Uterus (tissue), 4 donors: ENCODE measurements around the gene AFDN. TPM values are rescaled to one million over a fixed set of nuclear protein-coding genes. Genes with fewer than 3 reads are reported as not detected.

Experiments
- DNase-seq, 2 donors: peaks; one replicate each; pipeline ENCODE4 v3.0.0-alpha.2; 2019 to 2020
- H3K27ac ChIP-seq, 2 donors: fragments of 200-600 bp; sonication (generic); 1 replicate in 1 of 2; 2 replicates in 1 of 2; pipeline ENCODE4 v1.5.1; 2016 to 2018
- H3K27me3 ChIP-seq, 2 donors: fragments of 200-600 bp; sonication (generic); one replicate each; pipeline ENCODE4 v1.5.1; 2018 to 2019; ENCODE audit warnings: control low read depth in 1 of 2
- H3K36me3 ChIP-seq, 2 donors: fragments of 200-600 bp; sonication (generic); one replicate each; pipeline ENCODE4 v1.5.1; 2019; ENCODE audit warnings: control low read depth in 1 of 2
- H3K4me1 ChIP-seq, 2 donors: fragments of 200-600 bp; sonication (generic); one replicate each; pipeline ENCODE4 v1.5.1; 2018 to 2019; ENCODE audit warnings: control low read depth in 1 of 2
- H3K4me3 ChIP-seq, 2 donors: fragments of 200-600 bp; sonication (generic); 1 replicate in 1 of 2; 2 replicates in 1 of 2; pipeline ENCODE4 v1.5.1; 2018 to 2019; ENCODE audit warnings: mild to moderate bottlenecking in 1 of 2
- H3K9me3 ChIP-seq, 2 donors: fragments of 200-600 bp; sonication (generic); one replicate each; pipeline ENCODE4 v1.5.1; 2019; ENCODE audit warnings: control low read depth in 1 of 2
- POLR2A ChIP-seq, 2 donors: fragments of 450-650 bp; IDR thresholded peaks; one replicate each; pipeline ENCODE4 v1.6.1; 2016; ENCODE audit warnings: antibody characterized with exemption in 2 of 2, mild to moderate bottlenecking in 1 of 2, moderate library complexity in 1 of 2
- intact Hi-C: fragments of 100-400 bp; cut with DNase I; formaldehyde crosslinking; loops from one replicate; pipeline ENCODE4 v1.15.1; 2023; ENCODE audit warnings: low total_unique reads
- total RNA-seq, 4 donors: library from RNA; depleted of rRNA in 3 of 4; stranded (reverse); fragments of >200 nt in 3 of 4; gene quantifications; one replicate each; pipeline versions ENCODE4 v1.1.0 to v1.2.4, GENCODE V29; 2014 to 2023
- TF ChIP-seq, protein P1 (sequence below), 4 experiments: fragments of 200-600 bp in 2 of 4; fragments of 450-650 bp in 2 of 4; sonication (generic) in 2 of 4; IDR thresholded peaks; one replicate each; pipeline ENCODE4 v1.5.1; 2016 to 2019; ENCODE audit warnings: antibody characterized with exemption in 4 of 4, mild to moderate bottlenecking in 2 of 4, moderate library complexity in 1 of 4
- donor health status: DM: yes; HTN: yes; CAD: no.

The AFDN gene
- total RNA-seq, 4 donors from 2014 or later = 64.6 to 210 (median 120) TPM

DNA sequence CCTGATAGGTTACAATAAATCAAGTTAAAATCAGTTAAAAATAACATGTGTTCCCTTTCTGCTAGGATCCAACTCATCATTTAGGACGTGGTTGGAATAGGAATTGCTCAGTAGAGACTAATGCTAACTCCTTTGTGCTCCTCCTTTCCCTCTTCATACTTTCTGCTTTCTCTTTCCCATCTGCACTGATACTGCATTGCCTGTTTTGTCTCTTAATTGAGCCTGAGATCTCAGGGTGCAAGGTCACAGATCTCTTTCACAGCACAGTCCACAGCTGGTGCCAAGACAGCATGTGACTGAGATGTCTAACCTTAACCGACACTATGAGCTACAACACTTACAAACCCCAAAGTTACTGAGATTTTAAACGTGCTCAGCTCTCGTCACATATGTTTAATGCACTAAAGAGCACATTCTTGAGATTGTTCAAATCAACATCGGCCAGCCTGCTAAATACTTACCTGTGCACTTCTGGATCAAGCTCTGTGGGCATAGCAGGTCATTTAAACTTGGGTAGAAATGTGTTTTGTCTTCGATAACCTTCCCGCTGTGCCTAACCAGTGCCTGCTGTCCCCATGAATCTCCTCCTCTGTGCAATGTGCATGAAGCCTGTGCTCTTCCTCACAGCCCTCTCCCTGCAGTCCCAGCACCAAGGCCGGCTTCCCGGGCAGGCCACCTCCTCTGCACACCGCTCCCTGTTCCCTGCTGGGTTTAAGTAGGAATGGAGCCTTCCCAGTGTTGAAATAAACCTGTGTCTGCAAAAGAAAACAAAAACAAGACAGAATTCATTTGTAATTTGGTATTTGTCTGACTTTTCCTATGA lies 39.6 kb upstream of the AFDN start:
- no peaks in the 10 kb centered on the region for H3K4me1 ChIP-seq
- H3K4me3 ChIP-seq = no peak overlapping the region
- DNase-seq = no peak
- no peaks in the 10 kb centered on the region for H3K36me3 ChIP-seq
- intact Hi-C loops = no loop called here
- no peak for TF ChIP-seq POLR2A (IDR thresholded peaks at IDR 0.05)
- TF ChIP-seq, protein P1, sequence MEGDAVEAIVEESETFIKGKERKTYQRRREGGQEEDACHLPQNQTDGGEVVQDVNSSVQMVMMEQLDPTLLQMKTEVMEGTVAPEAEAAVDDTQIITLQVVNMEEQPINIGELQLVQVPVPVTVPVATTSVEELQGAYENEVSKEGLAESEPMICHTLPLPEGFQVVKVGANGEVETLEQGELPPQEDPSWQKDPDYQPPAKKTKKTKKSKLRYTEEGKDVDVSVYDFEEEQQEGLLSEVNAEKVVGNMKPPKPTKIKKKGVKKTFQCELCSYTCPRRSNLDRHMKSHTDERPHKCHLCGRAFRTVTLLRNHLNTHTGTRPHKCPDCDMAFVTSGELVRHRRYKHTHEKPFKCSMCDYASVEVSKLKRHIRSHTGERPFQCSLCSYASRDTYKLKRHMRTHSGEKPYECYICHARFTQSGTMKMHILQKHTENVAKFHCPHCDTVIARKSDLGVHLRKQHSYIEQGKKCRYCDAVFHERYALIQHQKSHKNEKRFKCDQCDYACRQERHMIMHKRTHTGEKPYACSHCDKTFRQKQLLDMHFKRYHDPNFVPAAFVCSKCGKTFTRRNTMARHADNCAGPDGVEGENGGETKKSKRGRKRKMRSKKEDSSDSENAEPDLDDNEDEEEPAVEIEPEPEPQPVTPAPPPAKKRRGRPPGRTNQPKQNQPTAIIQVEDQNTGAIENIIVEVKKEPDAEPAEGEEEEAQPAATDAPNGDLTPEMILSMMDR (IDR thresholded peaks at IDR 0.05) = no peak
- H3K27me3 ChIP-seq = no peaks in the 10 kb centered on the region
- H3K9me3 ChIP-seq = no peaks in the 10 kb centered on the region
- H3K27ac ChIP-seq = no peak overlapping the region

DNA sequence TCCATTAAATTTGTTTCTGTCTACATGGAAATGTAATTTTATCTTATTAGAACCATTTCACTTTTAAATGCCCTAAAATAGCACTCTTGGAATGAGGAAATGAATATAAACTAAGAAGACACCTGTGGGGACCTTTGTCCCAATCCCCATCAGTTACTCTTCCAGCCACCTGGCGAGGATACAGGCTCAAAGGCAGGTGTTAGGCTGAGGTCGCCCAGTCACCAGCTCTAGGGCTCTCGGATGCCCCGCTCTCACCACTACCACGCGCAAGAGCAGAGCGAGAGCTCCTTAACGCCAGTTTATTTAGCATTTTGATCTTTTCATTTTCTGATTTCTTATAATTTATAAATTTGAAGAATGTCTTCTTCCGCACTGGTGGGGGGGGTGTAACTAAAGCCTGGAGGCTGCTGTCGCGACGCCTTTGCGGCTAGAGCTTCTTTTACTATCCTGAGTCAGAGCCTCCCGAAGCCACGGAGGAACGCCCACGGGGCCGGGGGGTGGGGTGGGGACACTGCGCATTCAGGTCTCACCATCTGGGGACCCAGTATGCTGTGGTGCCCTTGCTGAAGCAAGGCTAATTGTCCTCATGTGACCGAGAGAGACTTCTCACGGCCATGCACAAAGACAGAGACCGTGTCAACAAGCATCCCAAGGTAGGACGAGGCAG lies 38.7 kb upstream of the AFDN start:
- H3K4me3 ChIP-seq = no peak overlapping the region
- no peak for DNase-seq
- TF ChIP-seq POLR2A (IDR thresholded peaks at IDR 0.05) = no peak
- TF ChIP-seq, protein P1 (IDR thresholded peaks at IDR 0.05) = no peak
- H3K36me3 ChIP-seq = no peaks in the 10 kb centered on the region
- intact Hi-C loops = no loop called here
- H3K9me3 ChIP-seq = no peaks in the 10 kb centered on the region
- H3K27ac ChIP-seq = no peak overlapping the region
- H3K27me3 ChIP-seq = no peaks in the 10 kb centered on the region
- no peaks in the 10 kb centered on the region for H3K4me1 ChIP-seq

DNA sequence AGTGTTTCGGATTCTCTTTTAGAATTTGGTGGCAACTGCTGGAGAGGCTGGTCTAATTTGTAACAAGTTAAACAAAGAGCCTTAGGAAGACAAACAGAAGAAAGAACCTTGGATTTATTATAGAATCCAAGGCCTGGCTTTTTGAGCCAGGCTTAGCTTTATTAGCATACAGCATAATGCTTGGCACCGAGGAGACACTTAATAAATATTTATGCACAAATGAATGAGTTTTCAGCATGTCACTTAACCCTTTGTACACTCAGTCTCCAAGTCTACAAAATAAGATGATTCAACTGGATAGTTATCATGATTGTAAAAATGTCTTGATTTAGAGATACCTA lies 38.2 kb upstream of the AFDN start:
- H3K4me3 ChIP-seq = no peak overlapping the region
- no peak for DNase-seq
- H3K4me1 ChIP-seq = no peaks in the 10 kb centered on the region
- no peaks in the 10 kb centered on the region for H3K36me3 ChIP-seq
- no peak overlapping the region for H3K27ac ChIP-seq
- H3K27me3 ChIP-seq = no peaks in the 10 kb centered on the region
- intact Hi-C loops = no loop called here
- no peaks in the 10 kb centered on the region for H3K9me3 ChIP-seq
- TF ChIP-seq, protein P1 (IDR thresholded peaks at IDR 0.05) = no peak
- TF ChIP-seq POLR2A (IDR thresholded peaks at IDR 0.05) = no peak

DNA sequence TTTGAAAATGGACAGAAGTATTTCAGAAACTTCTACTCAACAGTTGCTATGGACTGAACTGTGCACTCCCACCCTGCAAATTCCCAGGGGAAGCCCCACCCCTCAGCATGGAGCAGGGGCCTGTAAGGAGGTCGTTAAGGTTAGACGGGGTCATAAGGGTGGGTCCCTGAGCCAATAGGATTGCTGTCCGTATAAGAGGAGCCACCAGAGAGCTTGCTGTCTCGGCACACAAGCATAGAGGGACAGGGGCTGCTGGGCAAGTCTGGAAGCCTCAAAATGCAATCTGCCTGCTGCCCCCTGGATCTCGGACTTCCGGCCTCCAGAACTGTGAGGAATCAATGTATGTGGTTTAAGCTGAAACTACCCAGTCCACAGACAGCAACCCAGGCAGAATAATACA lies 37.4 kb upstream of the AFDN start:
- Histone ChIP-seq H3K27me3 (no peaks in the 10 kb centered on the region), H3K9me3 (no peaks in the 10 kb centered on the region), H3K27ac (no peak overlapping the region), H3K4me1 (no peaks in the 10 kb centered on the region), H3K36me3 (no peaks in the 10 kb centered on the region), H3K4me3 (no peak overlapping the region)
- DNase-seq = no peak
- no peak for TF ChIP-seq POLR2A (IDR thresholded peaks at IDR 0.05)
- TF ChIP-seq, protein P1 (IDR thresholded peaks at IDR 0.05) = no peak
- intact Hi-C loops = no loop called here

DNA sequence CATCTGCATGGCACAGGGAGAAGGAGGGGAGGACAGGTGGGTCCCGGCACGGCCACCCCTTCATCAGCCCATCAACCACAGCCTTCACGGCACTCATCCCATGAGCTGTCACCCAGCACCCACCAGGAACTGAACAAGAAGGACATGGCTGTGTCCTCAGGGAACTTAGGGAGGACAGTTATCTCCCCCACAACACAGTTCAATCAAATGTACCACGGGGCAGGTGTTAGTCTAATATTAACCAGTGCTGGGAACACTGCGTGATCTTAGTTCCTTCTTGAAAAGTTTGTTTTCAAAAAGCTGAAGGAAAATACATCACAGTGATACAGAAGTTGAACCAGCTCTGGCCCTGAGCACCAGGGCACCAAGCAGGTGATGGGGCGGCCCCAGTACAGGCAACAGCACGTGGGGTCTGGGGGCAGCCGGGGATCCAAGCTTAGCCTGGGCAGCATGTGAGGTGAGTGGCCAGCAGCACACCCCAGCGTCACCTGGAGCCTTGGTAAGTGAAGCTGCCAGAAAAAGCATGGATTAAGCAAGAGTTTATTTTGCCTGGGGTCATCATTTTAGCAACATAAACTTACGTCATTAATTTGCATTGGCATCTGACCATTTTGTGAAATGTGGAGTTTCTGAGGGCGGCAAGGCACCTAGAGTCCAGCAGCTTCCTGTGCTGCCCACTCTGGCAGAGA lies 35.5 kb upstream of the AFDN start:
- no peaks in the 10 kb centered on the region for H3K36me3 ChIP-seq
- H3K4me1 ChIP-seq = no peaks in the 10 kb centered on the region
- no peaks in the 10 kb centered on the region for H3K27me3 ChIP-seq
- no peaks in the 10 kb centered on the region for H3K9me3 ChIP-seq
- TF ChIP-seq, protein P1 (IDR thresholded peaks at IDR 0.05) = no peak
- no peak for TF ChIP-seq POLR2A (IDR thresholded peaks at IDR 0.05)
- no peak for DNase-seq
- no peak overlapping the region for H3K27ac ChIP-seq
- intact Hi-C loops = no loop called here
- no peak overlapping the region for H3K4me3 ChIP-seq
